IMR-90 (cell line): Measurements from ENCODE around the gene EPS8. TPM values are rescaled to one million over a fixed set of nuclear protein-coding genes. Genes with fewer than 3 reads are reported as not detected.

Source experiments
- ATAC-seq: fragments of 200-7000 bp; cut with Tn5 transposase; 2 replicates; pipeline ENCODE4 v1.9.1; 2020; ENCODE audit warnings: low read depth, mild to moderate bottlenecking, moderate library complexity
- BruUV-seq: library from RNA; stranded (reverse); fragments of 400-500 nt; replicated peaks from 2 replicates; lab custom pipeline; 2021; lab: Mats Ljungman, UMichigan
- CTCF ChIA-PET: fragments of 300-600 bp; formaldehyde crosslinking; extraction: SDS; loops from one replicate; lab custom pipeline; 2021; ENCODE audit warnings: antibody characterized with exemption; lab: Yijun Ruan, JAX
- POLR2A ChIA-PET: fragments of 300-600 bp; sonication (Branson Sonifier 250); formaldehyde crosslinking; loops from one replicate; lab custom pipeline; 2022; ENCODE audit warnings: antibody characterized with exemption; ENCODE audit not compliant: unreplicated experiment; lab: Charles Lee
- DNase-seq: peaks from one replicate; pipeline ENCODE4 v3.0.0; 2013
- H2AFZ ChIP-seq: replicated peaks from 2 replicates; pipeline ENCODE3; 2013; ENCODE audit warnings: low read length, mild to moderate bottlenecking; ENCODE audit not compliant: poor library complexity
- H2AK5ac ChIP-seq: 2 replicates; pipeline ENCODE4 v1.6.1; 2013; ENCODE audit warnings: low read depth, low read length, inconsistent platforms
- H2AK9ac ChIP-seq: replicated peaks from 2 replicates; pipeline ENCODE3; 2013; ENCODE audit warnings: mild to moderate bottlenecking, low read depth, low read length, moderate library complexity; ENCODE audit not compliant: poor library complexity
- H2BK120ac ChIP-seq: 2 replicates; pipeline ENCODE4 v1.6.1; 2013; ENCODE audit warnings: low read depth, low read length, inconsistent platforms
- H2BK15ac ChIP-seq: 3 replicates; pipeline ENCODE4 v1.6.1; 2013; ENCODE audit warnings: low read depth, low read length, inconsistent platforms
- H2BK20ac ChIP-seq: 2 replicates; pipeline ENCODE4 v1.6.1; 2013; ENCODE audit warnings: low read depth, mild to moderate bottlenecking, inconsistent platforms, low read length, moderate library complexity
- H2BK5ac ChIP-seq: 2 replicates; pipeline ENCODE4 v1.6.1; 2013; ENCODE audit warnings: mild to moderate bottlenecking, low read depth, low read length, inconsistent platforms; ENCODE audit not compliant: poor library complexity, severe bottlenecking
- H3K14ac ChIP-seq: replicated peaks from 2 replicates; pipeline ENCODE4 v1.6.1; 2013; ENCODE audit warnings: low read depth, low read length, inconsistent platforms
- H3K18ac ChIP-seq: 2 replicates; pipeline ENCODE4 v1.6.1; 2013; ENCODE audit warnings: low read depth, low read length, control low read depth
- H3K23ac ChIP-seq: 2 replicates; pipeline ENCODE4 v1.6.1; 2013; ENCODE audit warnings: low read depth, low read length, inconsistent platforms
- H3K27ac ChIP-seq: 2 replicates; pipeline ENCODE4 v1.5.1; 2013; ENCODE audit warnings: mild to moderate bottlenecking, control low read depth, low read length; ENCODE audit not compliant: insufficient read depth
- H3K27me3 ChIP-seq: 2 replicates; pipeline ENCODE4 v1.6.1; 2013; ENCODE audit warnings: low read length; ENCODE audit not compliant: control insufficient read depth, insufficient read depth
- H3K36me3 ChIP-seq: 2 replicates; pipeline ENCODE4 v1.6.1; 2013; ENCODE audit warnings: low read length, mixed read lengths; ENCODE audit not compliant: control insufficient read depth, insufficient read depth
- H3K4ac ChIP-seq: 2 replicates; pipeline ENCODE4 v1.6.1; 2013; ENCODE audit warnings: low read depth, low read length, inconsistent platforms
- H3K4me1 ChIP-seq: 2 replicates; pipeline ENCODE4 v1.6.1; 2013; ENCODE audit warnings: low read length, mixed read lengths; ENCODE audit not compliant: control insufficient read depth, insufficient read depth
- H3K4me2 ChIP-seq: 2 replicates; pipeline ENCODE4 v1.6.1; 2013; ENCODE audit warnings: low read depth, mild to moderate bottlenecking, control low read depth, low read length, moderate library complexity
- H3K4me3 ChIP-seq: 2 replicates; pipeline ENCODE4 v1.5.1; 2013; ENCODE audit warnings: low read depth, mild to moderate bottlenecking, control low read depth, low read length, moderate library complexity; ENCODE audit not compliant: insufficient read depth
- H3K56ac ChIP-seq: 2 replicates; pipeline ENCODE4 v1.6.1; 2013; ENCODE audit warnings: low read length, inconsistent platforms; ENCODE audit not compliant: insufficient read depth; ENCODE audit errors: extremely low read depth
- H3K79me1 ChIP-seq, 2 experiments: 2 replicates each; pipeline ENCODE4 v1.6.1; 2013; ENCODE audit warnings: low read length in 2 of 2, inconsistent platforms in 1 of 2, low read depth in 1 of 2
- H3K9ac ChIP-seq: 2 replicates; pipeline ENCODE4 v1.6.1; 2013; ENCODE audit warnings: low read depth, low read length, control low read depth
- H3K9me1 ChIP-seq: 2 replicates; pipeline ENCODE4 v1.6.1; 2013; ENCODE audit warnings: low read length, inconsistent platforms; ENCODE audit not compliant: insufficient read depth
- H3K9me3 ChIP-seq: 2 replicates; pipeline ENCODE4 v1.6.1; 2013; ENCODE audit warnings: low read length; ENCODE audit not compliant: control insufficient read depth, insufficient read depth
- H4K20me1 ChIP-seq: 2 replicates; pipeline ENCODE4 v1.6.1; 2013; ENCODE audit warnings: low read length, inconsistent platforms; ENCODE audit not compliant: insufficient read depth
- H4K5ac ChIP-seq: 2 replicates; pipeline ENCODE4 v1.6.1; 2013; ENCODE audit warnings: mild to moderate bottlenecking, low read depth, low read length, control low read depth
- H4K8ac ChIP-seq, 2 experiments: 2 replicates each; pipeline ENCODE4 v1.6.1; 2013; ENCODE audit warnings: low read depth in 2 of 2, low read length in 2 of 2, control low read depth in 1 of 2, inconsistent platforms in 1 of 2
- H4K91ac ChIP-seq: 2 replicates; pipeline ENCODE4 v1.6.1; 2013; ENCODE audit warnings: low read depth, low read length, inconsistent platforms; ENCODE audit not compliant: insufficient read depth
- CEBPB ChIP-seq: IDR thresholded peaks from 2 replicates; pipeline ENCODE4 v1.6.1; 2012; ENCODE audit warnings: low read depth, low read length, improper control_type of control experiment
- RAD21 ChIP-seq: IDR thresholded peaks from 2 replicates; pipeline ENCODE4 v1.6.1; 2012; ENCODE audit warnings: low read length, improper control_type of control experiment
- WGBS, 2 experiments: methylation state at CpG; one replicate each; pipeline versions ENCODE4 v1.1.5 to v1.1.7; 2013; ENCODE audit warnings: missing lambda C conversion rate in 2 of 2; ENCODE audit not compliant: insufficient read length in 1 of 2; ENCODE audit errors: extremely low coverage in 2 of 2; 5-methylcytosine and 5-hydroxymethylcytosine counted together
- dilution Hi-C: fragments of 300-500 bp; cut with HindIII; formaldehyde crosslinking; loops from one replicate; pipeline ENCODE4 v1.14.3; 2018; ENCODE audit warnings: low sequenced_read_pairs; ENCODE audit not compliant: unreplicated experiment
- in situ Hi-C: fragments of 300-500 bp; cut with MboI; formaldehyde crosslinking; loops from 3 replicates; pipeline ENCODE4 v1.14.3; 2019; ENCODE audit warnings: low sequenced_read_pairs, inconsistent platforms, mixed read lengths
- intact Hi-C: fragments of 100-400 bp; cut with micrococcal nuclease; formaldehyde crosslinking; loops from 2 replicates; pipeline ENCODE4 v1.10.0; 2022
- polyA plus RNA-seq, 3 experiments: library from polyadenylated mRNA; depleted of rRNA; stranded (reverse); fragments of >200 nt; gene quantifications; 2 replicates each; pipeline ENCODE4 v1.2.3, GENCODE V29; 2012; ENCODE audit warnings: low replicate concordance in 1 of 3
- total RNA-seq: library from RNA; depleted of rRNA; stranded (reverse); fragments of >200 nt; gene quantifications from 2 replicates; pipeline ENCODE4 v1.2.3, GENCODE V29; 2012
- TF ChIP-seq, protein P1 (sequence below): conservative IDR thresholded peaks from 2 replicates; pipeline ENCODE4 v1.5.1; 2012; ENCODE audit warnings: mild to moderate bottlenecking, low read depth, low read length, improper control_type of control experiment

Gene EPS8
- total and polyA plus RNA-seq, 2 of the 4 experiments (the other 2 are of a cell fraction) = 45.1 to 104 TPM

DNA sequence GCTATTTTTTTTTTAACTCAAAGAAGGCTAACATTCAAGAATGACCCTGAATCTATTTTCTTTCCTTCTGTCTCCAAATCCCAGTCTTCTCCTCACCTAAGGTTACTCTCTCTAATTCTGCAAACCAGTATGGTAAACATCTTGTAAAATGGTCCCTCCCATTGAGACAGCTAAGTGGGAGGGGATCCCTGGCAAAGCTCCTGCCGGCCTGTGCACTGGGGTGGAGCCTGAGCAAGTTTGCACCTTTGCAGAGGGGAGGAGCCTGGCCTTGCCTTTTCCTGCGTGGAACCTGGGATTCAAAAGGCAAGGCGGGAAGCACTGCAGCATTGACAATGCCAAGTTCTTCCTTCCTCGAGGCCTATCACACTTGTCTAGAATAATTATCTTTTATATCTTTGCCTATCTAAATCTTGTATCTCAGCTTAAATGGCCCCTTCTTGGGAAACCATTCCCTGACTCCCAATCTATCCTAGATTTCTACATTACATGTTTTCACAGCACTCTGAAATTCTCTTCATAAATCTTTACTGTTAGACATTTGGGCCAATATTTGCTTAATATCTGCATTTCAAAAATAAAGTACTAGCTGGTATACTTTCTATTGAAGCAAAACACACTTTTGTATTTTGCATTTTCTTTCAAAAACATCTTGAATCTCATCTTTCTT is 83.0 kb downstream of the EPS8 start:
- H2BK15ac ChIP-seq = no peak overlapping the region
- WGBS, 2 experiments = 71% methylated on average over 2 of the region's 4 CpGs; no CpG with 5 or more reads in 1 of the 2 experiments
- H3K14ac ChIP-seq = no peak overlapping the region
- H3K9me3 ChIP-seq = no peaks in the 10 kb centered on the region
- H4K20me1 ChIP-seq = peaks cover 3% of the 10 kb centered on the region; the same call in 1 of the 2 replicates
- ATAC-seq (no peak), DNase-seq (no peak)
- peaks cover 12 to 41% of the 10 kb centered on the region in 2 experiments for H3K79me1 ChIP-seq
- no peak overlapping the region for H2BK5ac ChIP-seq
- no peak for TF ChIP-seq RAD21
- TF ChIP-seq CEBPB = no peak
- TF ChIP-seq, protein P1, sequence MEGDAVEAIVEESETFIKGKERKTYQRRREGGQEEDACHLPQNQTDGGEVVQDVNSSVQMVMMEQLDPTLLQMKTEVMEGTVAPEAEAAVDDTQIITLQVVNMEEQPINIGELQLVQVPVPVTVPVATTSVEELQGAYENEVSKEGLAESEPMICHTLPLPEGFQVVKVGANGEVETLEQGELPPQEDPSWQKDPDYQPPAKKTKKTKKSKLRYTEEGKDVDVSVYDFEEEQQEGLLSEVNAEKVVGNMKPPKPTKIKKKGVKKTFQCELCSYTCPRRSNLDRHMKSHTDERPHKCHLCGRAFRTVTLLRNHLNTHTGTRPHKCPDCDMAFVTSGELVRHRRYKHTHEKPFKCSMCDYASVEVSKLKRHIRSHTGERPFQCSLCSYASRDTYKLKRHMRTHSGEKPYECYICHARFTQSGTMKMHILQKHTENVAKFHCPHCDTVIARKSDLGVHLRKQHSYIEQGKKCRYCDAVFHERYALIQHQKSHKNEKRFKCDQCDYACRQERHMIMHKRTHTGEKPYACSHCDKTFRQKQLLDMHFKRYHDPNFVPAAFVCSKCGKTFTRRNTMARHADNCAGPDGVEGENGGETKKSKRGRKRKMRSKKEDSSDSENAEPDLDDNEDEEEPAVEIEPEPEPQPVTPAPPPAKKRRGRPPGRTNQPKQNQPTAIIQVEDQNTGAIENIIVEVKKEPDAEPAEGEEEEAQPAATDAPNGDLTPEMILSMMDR = no peak
- H3K23ac ChIP-seq = no peak overlapping the region
- no peak overlapping the region for H4K8ac ChIP-seq
- no peak overlapping the region for H3K4me2 ChIP-seq
- H3K4me1 ChIP-seq = peaks cover 2% of the 10 kb centered on the region; the same call in 1 of the 2 replicates
- H2BK20ac ChIP-seq = no peak overlapping the region
- in situ Hi-C loops (no loop called here), dilution Hi-C loops (no loop called here), intact Hi-C loops (no loop called here)
- BruUV-seq = no TSS peak
- no peaks in the 10 kb centered on the region for H3K9me1 ChIP-seq
- no peak overlapping the region for H3K4ac ChIP-seq
- no peak overlapping the region for H3K27ac ChIP-seq
- H2AK9ac ChIP-seq = no peak overlapping the region
- H2AK5ac ChIP-seq = no peak overlapping the region
- peaks cover 3% of the 10 kb centered on the region; the same call in 1 of the 2 replicates for H3K36me3 ChIP-seq
- no peak overlapping the region for H4K5ac ChIP-seq
- no peak overlapping the region for H3K9ac ChIP-seq
- H3K27me3 ChIP-seq = no peaks in the 10 kb centered on the region
- H3K4me3 ChIP-seq = no peak overlapping the region
- POLR2A ChIA-PET = no interaction called here
- no peak overlapping the region for H4K91ac ChIP-seq
- H2BK120ac ChIP-seq = no peak overlapping the region
- H3K56ac ChIP-seq = no peak overlapping the region
- H2AFZ ChIP-seq = no peak overlapping the region
- H3K18ac ChIP-seq = no peak overlapping the region
- CTCF ChIA-PET = interaction anchor here (0.6 to 0.7 kb wide), 2 partner anchors 17 to 30 kb away, joined by 3 to 4 read pairs; no protein-coding TSS in a partner anchor
